PFSK-1 (cell line): ENCODE measurements around the gene GLI1.

ENCODE experiments used
- POLR2AphosphoS5 ChIP-seq: IDR thresholded peaks from 2 replicates; pipeline ENCODE4 v1.6.1; 2012; ENCODE audit warnings: low read depth, mild to moderate bottlenecking, control low read depth, low read length, moderate library complexity
- SIN3A ChIP-seq: IDR thresholded peaks from 2 replicates; pipeline ENCODE4 v1.6.1; 2012; ENCODE audit warnings: mild to moderate bottlenecking, low read length, moderate library complexity, borderline replicate concordance; ENCODE audit not compliant: insufficient read depth
- TAF1 ChIP-seq: IDR thresholded peaks from 2 replicates; pipeline ENCODE4 v1.6.1; 2012; ENCODE audit warnings: low read length, control low read depth, borderline replicate concordance; ENCODE audit not compliant: insufficient read depth

- TF ChIP-seq TAF1 (no peak), POLR2AphosphoS5 (no peak), SIN3A (no peak)
These were observed 51.6 kb downstream of the GLI1 start for GRCh38 chr12:57511161-57511560.
